K562 (cell line): ENCODE measurements around the gene MRGPRD. TPM values are rescaled to one million over a fixed set of nuclear protein-coding genes. Genes with fewer than 3 reads are reported as not detected.

Experiments
- ATAC-seq: fragments of 200-7000 bp; cut with Tn5 transposase; 3 replicates; pipeline ENCODE4 v1.9.1; 2020; ENCODE audit warnings: moderate library complexity
- BruUV-seq: library from RNA; stranded (reverse); fragments of 400-500 nt; replicated peaks from 2 replicates; lab custom pipeline; 2021; lab: Mats Ljungman, UMichigan
- CTCF ChIA-PET: fragments of 300-600 bp; formaldehyde crosslinking; extraction: SDS; loops from one replicate; lab custom pipeline; 2021; ENCODE audit warnings: low intra/inter-chr PET ratio; lab: Yijun Ruan, JAX
- POLR2A ChIA-PET: fragments of 300-600, 350-650 bp; sonication (Branson Sonifier 250); formaldehyde crosslinking; extraction: SDS; loops from one replicate; lab custom pipeline; 2021; ENCODE audit warnings: antibody characterized with exemption, inconsistent platforms; lab: Yijun Ruan, JAX
- DNase-seq, 4 experiments: peaks; one replicate each; pipeline versions ENCODE4 v3.0.0 to v3.0.0-alpha.2; 2011 to 2018; ENCODE audit warnings: low spot score in 3 of 4, mixed read lengths in 3 of 4; ENCODE audit errors: extremely low read depth in 1 of 4
- FAIRE-seq: peaks from 2 replicates; lab custom pipeline; 2011; peaks lifted over from hg19 to GRCh38; lab: Jason Lieb, UNC
- H2AFZ ChIP-seq: 2 replicates; pipeline ENCODE4 v1.6.0; 2011; ENCODE audit warnings: low read depth, low read length, control low read depth, inconsistent platforms
- H3K27ac ChIP-seq: fragments of 200-600 bp; 3 replicates; pipeline ENCODE4 v1.8.0; 2011; ENCODE audit warnings: low read depth, mild to moderate bottlenecking, control low read depth, inconsistent platforms, low read length, moderate library complexity, mixed read lengths; ENCODE audit errors: extremely low read depth
- H3K27me3 ChIP-seq, 2 experiments: fragments of 300-600 bp in 1 of 2; 2 replicates in 1 of 2; 3 replicates in 1 of 2; pipeline versions ENCODE4 v1.6.0 to v1.8.0; 2011; ENCODE audit warnings: inconsistent platforms in 2 of 2, low read length in 2 of 2, mild to moderate bottlenecking in 1 of 2, mixed read lengths in 1 of 2, moderate library complexity in 1 of 2; ENCODE audit not compliant: control insufficient read depth in 2 of 2, insufficient read depth in 2 of 2
- H3K36me3 ChIP-seq: fragments of 300-600 bp; 3 replicates; pipeline ENCODE4 v1.8.0; 2011; ENCODE audit warnings: mild to moderate bottlenecking, low read length, inconsistent platforms; ENCODE audit not compliant: control insufficient read depth, insufficient read depth
- H3K4me1 ChIP-seq, 2 experiments: fragments of 200-600 bp in 1 of 2; replicated peaks in 1 of 2; 2 replicates in 1 of 2; 3 replicates in 1 of 2; pipeline versions ENCODE4 v1.5.1 to v1.8.0; 2011; ENCODE audit warnings: inconsistent platforms in 2 of 2, low read length in 2 of 2, mild to moderate bottlenecking in 1 of 2, mixed read lengths in 1 of 2, moderate library complexity in 1 of 2; ENCODE audit not compliant: control insufficient read depth in 2 of 2, insufficient read depth in 2 of 2
- H3K4me2 ChIP-seq: 2 replicates; pipeline ENCODE4 v1.6.1; 2011; ENCODE audit warnings: low read length, control low read depth, inconsistent platforms, mixed read lengths; ENCODE audit not compliant: insufficient read depth
- H3K4me3 ChIP-seq: fragments of 200-600 bp; sonication (generic), shearing (Covaris generic); 2 replicates; pipeline ENCODE4 v1.5.1; 2016; ENCODE audit warnings: control low read depth, inconsistent platforms
- H3K79me2 ChIP-seq: fragments of 200-600 bp; 3 replicates; pipeline ENCODE4 v1.8.0; 2011; ENCODE audit warnings: low read length, inconsistent platforms; ENCODE audit not compliant: control insufficient read depth, insufficient read depth
- H3K9ac ChIP-seq, 2 experiments: 2 replicates each; pipeline versions ENCODE4 v1.6.0 to v1.6.1; 2011; ENCODE audit warnings: low read depth in 2 of 2, low read length in 2 of 2, control low read depth in 1 of 2, inconsistent platforms in 1 of 2, mild to moderate bottlenecking in 1 of 2, mixed read lengths in 1 of 2; ENCODE audit not compliant: insufficient read depth in 1 of 2
- H3K9me1 ChIP-seq: one replicate; pipeline ENCODE4 v1.6.0; 2011; ENCODE audit warnings: inconsistent platforms, mild to moderate bottlenecking, low read length, moderate library complexity; ENCODE audit not compliant: control insufficient read depth, insufficient read depth
- H3K9me3 ChIP-seq: replicated peaks from 2 replicates; pipeline ENCODE4 v1.5.1; 2011; ENCODE audit warnings: low read depth, low read length, inconsistent platforms; ENCODE audit not compliant: control insufficient read depth, insufficient read depth
- H4K20me1 ChIP-seq: replicated peaks from 2 replicates; pipeline ENCODE4 v1.6.1; 2011; ENCODE audit warnings: low read length, inconsistent platforms, mixed read lengths; ENCODE audit not compliant: control insufficient read depth, insufficient read depth
- E2F6 ChIP-seq, 2 experiments: IDR thresholded peaks; 2 replicates each; pipeline ENCODE4 v1.6.1; 2011; ENCODE audit warnings: borderline replicate concordance in 1 of 2, control low read depth in 1 of 2, low read depth in 1 of 2, low read length in 1 of 2, mild to moderate bottlenecking in 1 of 2, mixed read lengths in 1 of 2, moderate library complexity in 1 of 2; ENCODE audit not compliant: insufficient read depth in 1 of 2, insufficient read length in 1 of 2, poor library complexity in 1 of 2, severe bottlenecking in 1 of 2; ENCODE audit errors: extremely low read depth in 1 of 2
- FOSL1 ChIP-seq: fragments of 200-800 bp; sonication (Bioruptor generic); conservative IDR thresholded peaks from 2 replicates; pipeline ENCODE4 v1.6.1; 2016; ENCODE audit warnings: missing genetic modification characterization, missing compliant biosample characterization
- FOXJ2 ChIP-seq: fragments of 200-800 bp; sonication (Bioruptor generic); IDR thresholded peaks from 2 replicates; pipeline ENCODE4 v1.6.1; 2016; ENCODE audit warnings: missing genetic modification characterization, missing compliant biosample characterization
- RCOR1 ChIP-seq, 2 experiments: IDR thresholded peaks; 2 replicates each; pipeline ENCODE4 v1.6.1; 2012; ENCODE audit warnings: low read depth in 2 of 2, low read length in 2 of 2, borderline replicate concordance in 1 of 2, improper control_type of control experiment in 1 of 2
- ZBTB11 ChIP-seq, 3 experiments: fragments of 200-800 bp in 1 of 3; fragments of 250-450 bp in 1 of 3; fragments of 450-650 bp in 1 of 3; sonication (Bioruptor Pico) in 1 of 3; sonication (Bioruptor generic) in 1 of 3; formaldehyde crosslinking in 1 of 3; IDR thresholded peaks; 2 replicates each; pipeline versions ENCODE4 v1.6.1 to v1.8.0; 2016 to 2022; ENCODE audit warnings: mild to moderate bottlenecking in 2 of 3, missing genetic modification characterization in 2 of 3, missing compliant biosample characterization in 1 of 3, moderate library complexity in 1 of 3
- ZNF175 ChIP-seq: fragments of 200-800 bp; sonication (Bioruptor generic); IDR thresholded peaks from 2 replicates; pipeline ENCODE4 v1.6.1; 2016; ENCODE audit warnings: low read depth, mild to moderate bottlenecking, missing genetic modification characterization, missing compliant biosample characterization
- WGBS: fragments of 100-300 bp; shearing (Covaris generic); methylation state at CpG from one replicate; pipeline ENCODE4 v1.1.6; 2016; ENCODE audit warnings: low coverage, mixed read lengths; ENCODE audit not compliant: insufficient coverage; ENCODE audit errors: missing lambda C conversion rate; 5-methylcytosine and 5-hydroxymethylcytosine counted together
- in situ Hi-C: fragments of 300-500 bp; cut with MboI; formaldehyde crosslinking; loops from 4 replicates; pipeline ENCODE4 v1.15.0; 2018; ENCODE audit warnings: inconsistent platforms, mixed read lengths
- intact Hi-C: fragments of 100-400 bp; cut with micrococcal nuclease; formaldehyde crosslinking; loops from 2 replicates; pipeline ENCODE4 v1.14.2; 2022
- polyA plus RNA-seq, 8 experiments: library from polyadenylated mRNA; depleted of rRNA in 4 of 8; stranded (reverse) in 5 of 8; unstranded in 3 of 8; fragments of >200 nt; fragmentation: Nextera tagmentation in 2 of 8; fragmentation: Illumina TruSeq in 1 of 8; extraction: Ambion mirVana in 2 of 8; extraction: Trizol in 1 of 8; gene quantifications; 2 replicates each; pipeline versions ENCODE4 v1.2.1 to v1.2.3, GENCODE V29; 2011 to 2014; ENCODE audit warnings: inconsistent platforms in 1 of 8, missing spikeins in 1 of 8
- total RNA-seq, 7 experiments: library from RNA; depleted of rRNA in 6 of 7; stranded (reverse); fragments of >200 nt in 6 of 7; fragmentation: Illumina TruSeq in 2 of 7; extraction: Trizol in 2 of 7; gene quantifications; 2 replicates each; pipeline versions ENCODE4 v1.2.1 to v1.2.3, GENCODE V29; 2011 to 2021; ENCODE audit warnings: low replicate concordance in 1 of 7

The MRGPRD gene
- total and polyA plus RNA-seq, 9 of the 15 experiments (the other 6 are each of a cell fraction or from before 2014, with no cell fraction given) = not detected

DNA sequence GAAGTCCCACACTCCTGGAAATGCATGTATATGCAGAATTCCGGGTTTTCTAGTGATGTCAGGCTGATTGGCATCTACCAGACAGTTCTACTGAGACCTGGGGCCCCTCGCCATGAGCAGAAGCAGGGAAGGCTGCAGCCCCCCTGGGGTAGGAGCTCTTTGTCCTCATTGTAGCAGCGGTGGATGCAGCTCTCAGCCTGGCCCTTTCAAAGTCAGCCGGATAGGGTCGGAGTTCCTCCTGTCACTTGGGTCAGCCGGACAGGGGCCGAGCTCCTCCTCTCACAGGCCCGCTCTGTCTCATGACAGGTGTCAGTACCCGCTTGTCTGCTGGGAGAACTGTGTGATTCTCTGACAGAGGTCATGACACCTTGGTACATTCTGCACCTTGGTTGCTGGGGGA, 30.0 kb downstream of the MRGPRD start:
- no peaks in the 10 kb centered on the region for H3K9me1 ChIP-seq
- WGBS = 17% methylated on average over 9 of the region's 9 CpGs
- ChIA-PET POLR2A (interaction anchor here (0.6 to 1.9 kb wide), 2 partner anchors 10 to 48 kb away, joined by 3 to 4 read pairs; no protein-coding TSS in a partner anchor), CTCF (no interaction called here)
- H3K27me3 ChIP-seq = no peaks in the 10 kb centered on the region
- DNase-seq (no peak), ATAC-seq (no peak), FAIRE-seq (no peak)
- no peak overlapping the region for H3K9ac ChIP-seq
- intact Hi-C loops (no loop called here), in situ Hi-C loops (no loop called here)
- peaks cover 10 to 20% of the 10 kb centered on the region in 2 experiments; a peak in 4 of 5 replicates for H3K4me1 ChIP-seq
- H4K20me1 ChIP-seq = no peaks in the 10 kb centered on the region
- no peaks in the 10 kb centered on the region for H3K79me2 ChIP-seq
- no peak overlapping the region for H3K4me2 ChIP-seq
- no TSS peak for BruUV-seq
- no peak overlapping the region for H3K27ac ChIP-seq
- H2AFZ ChIP-seq = no peak overlapping the region
- no peak for TF ChIP-seq RCOR1 (IDR thresholded peaks at IDR 0.05; ENCODE audit: borderline replicate concordance in 1 of 2, low read depth in 2 of 2, low read length in 2 of 2)
- no peak for TF ChIP-seq ZBTB11 (CRISPR knock-in tag; IDR thresholded peaks at IDR 0.05)
- no peak for TF ChIP-seq ZNF175 (CRISPR knock-in tag)
- no peak for TF ChIP-seq FOSL1 (tag)
- no peak for TF ChIP-seq E2F6 (IDR thresholded peaks at IDR 0.05; ENCODE audit: borderline replicate concordance in 1 of 2, extremely low read depth in 1 of 2, insufficient read depth in 1 of 2, insufficient read length in 1 of 2, low read depth in 1 of 2, low read length in 1 of 2, poor library complexity in 1 of 2, severe bottlenecking in 1 of 2)
- TF ChIP-seq FOXJ2 (tag) = no peak
- H3K4me3 ChIP-seq = no peak overlapping the region
- no peaks in the 10 kb centered on the region for H3K36me3 ChIP-seq
- no peaks in the 10 kb centered on the region for H3K9me3 ChIP-seq
